ENCODE results near the gene MRPL47. TPM values are rescaled to one million over a fixed set of nuclear protein-coding genes. Genes with fewer than 3 reads are reported as not detected.

The MRPL47 gene
- total and polyA plus RNA-seq, 2 of the 13 experiments (the other 11 are each of a cell fraction or from before 2014, with no cell fraction given), result 36.1 to 83.8 TPM

GRCh38 chr3:179613807-179614206 is 9.4 kb upstream of the MRPL47 start:
- Histone ChIP-seq H3K4me2 (ENCODE audit: low read depth, low read length) (no peak overlapping the region), H3K9me3 (ENCODE audit: low read length) (no peaks in the 10 kb centered on the region), H3K4me3 (replicated peaks in 1 of 3; ENCODE audit: insufficient read depth in 1 of 3, low read depth in 2 of 3, low read length in 3 of 3) (no peak overlapping the region), H3K36me3 (replicated peaks in 1 of 2; ENCODE audit: control insufficient read depth in 1 of 2, insufficient read depth in 2 of 2, low read length in 2 of 2) (peaks cover 0 to 7% of the 10 kb centered on the region in 2 experiments; a peak in 2 of 5 replicates), H2AFZ (ENCODE audit: low read length) (no peak overlapping the region), H3K9ac (ENCODE audit: insufficient read depth, low read depth, low read length) (no peak overlapping the region), H3K27me3 (ENCODE audit: control insufficient read depth in 1 of 2, insufficient read depth in 2 of 2, low read length in 2 of 2) (no peaks in the 10 kb centered on the region), H4K20me1 (ENCODE audit: insufficient read depth, low read length) (no peaks in the 10 kb centered on the region), H3K4me1 (ENCODE audit: insufficient read depth, low read length) (no peaks in the 10 kb centered on the region), H3K27ac (ENCODE audit: extremely low read length, insufficient read depth, low read length) (no peak overlapping the region), H3K79me2 (ENCODE audit: insufficient read depth, low read length) (peaks cover 3% of the 10 kb centered on the region)
- intact Hi-C loops (cut with micrococcal nuclease; ENCODE audit: unreplicated experiment) (no loop called here), in situ Hi-C loops (cut with HindIII; ENCODE audit: extremely low pct_ligation_motif_present, low pct_unique_long_range_greater_than_20kb) (no loop called here)
- ChIA-PET CTCF (ENCODE audit: low intra/inter-chr PET ratio, low total read pairs) (no interaction called here), POLR2A (interaction anchor here (2.3 kb wide), 1 partner anchor 9 kb away, joined by 6 read pairs; the partner anchor contains the start of genes MRPL47 and NDUFB5)
- no TSS peak for BruUV-seq (replicated peaks)
- ATAC-seq (no peak), DNase-seq (ENCODE audit: low spot score) (no peak), FAIRE-seq (no peak)
- 95% methylated on average over 2 of the region's 2 CpGs for WGBS (ENCODE audit: low lambda C conversion rate)
- TF ChIP-seq BRD4 (CRISPR knock-in tag; IDR thresholded peaks at IDR 0.05) (no peak), ZNF614 (CRISPR knock-in tag; IDR thresholded peaks at IDR 0.05; ENCODE audit: borderline replicate concordance) (no peak), GTF3A (CRISPR knock-in tag; conservative IDR thresholded peaks at IDR 0.05) (no peak), ZNF740 (CRISPR knock-in tag; IDR thresholded peaks at IDR 0.05) (no peak), ASH2L (IDR thresholded peaks at IDR 0.05; ENCODE audit: insufficient read length, low read depth, low read length) (no peak), ZBTB8A (CRISPR knock-in tag; IDR thresholded peaks at IDR 0.05; ENCODE audit: borderline replicate concordance, low read depth) (no peak), PHB2 (IDR thresholded peaks at IDR 0.05; ENCODE audit: partially characterized antibody) (no peak), ZNF225 (CRISPR knock-in tag; IDR thresholded peaks at IDR 0.05) (no peak), YY1 (IDR thresholded peaks at IDR 0.05; ENCODE audit: insufficient read depth, insufficient replicate concordance, low read depth, low read length) (no peak), BRCA1 (CRISPR knock-in tag; IDR thresholded peaks at IDR 0.05) (no peak), ZNF790 (CRISPR knock-in tag; IDR thresholded peaks at IDR 0.05; ENCODE audit: borderline replicate concordance) (no peak), EZH2 (conservative IDR thresholded peaks at IDR 0.05; ENCODE audit: low read depth, low read length) (no peak), KLF16 (CRISPR knock-in tag; IDR thresholded peaks at IDR 0.05) (no peak), MATR3 (CRISPR knock-in tag; IDR thresholded peaks at IDR 0.05) (no peak), ZNF441 (CRISPR knock-in tag; IDR thresholded peaks at IDR 0.05; ENCODE audit: borderline replicate concordance) (no peak), IKZF1 (IDR thresholded peaks at IDR 0.05) (no peak), POLR2A (IDR thresholded peaks at IDR 0.05; ENCODE audit: insufficient read depth in 1 of 2, low read depth in 2 of 2, low read length in 2 of 2) (no peak)
- TF ChIP-seq, protein P1, sequence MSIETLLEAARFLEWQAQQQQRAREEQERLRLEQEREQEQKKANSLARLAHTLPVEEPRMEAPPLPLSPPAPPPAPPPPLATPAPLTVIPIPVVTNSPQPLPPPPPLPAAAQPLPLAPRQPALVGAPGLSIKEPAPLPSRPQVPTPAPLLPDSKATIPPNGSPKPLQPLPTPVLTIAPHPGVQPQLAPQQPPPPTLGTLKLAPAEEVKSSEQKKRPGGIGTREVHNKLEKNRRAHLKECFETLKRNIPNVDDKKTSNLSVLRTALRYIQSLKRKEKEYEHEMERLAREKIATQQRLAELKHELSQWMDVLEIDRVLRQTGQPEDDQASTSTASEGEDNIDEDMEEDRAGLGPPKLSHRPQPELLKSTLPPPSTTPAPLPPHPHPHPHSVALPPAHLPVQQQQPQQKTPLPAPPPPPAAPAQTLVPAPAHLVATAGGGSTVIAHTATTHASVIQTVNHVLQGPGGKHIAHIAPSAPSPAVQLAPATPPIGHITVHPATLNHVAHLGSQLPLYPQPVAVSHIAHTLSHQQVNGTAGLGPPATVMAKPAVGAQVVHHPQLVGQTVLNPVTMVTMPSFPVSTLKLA (IDR thresholded peaks at IDR 0.05), result no peak
